Peyer's patch (tissue), 4 donors: ENCODE data around the gene TRMT112.

Experiments used
- POLR2A ChIP-seq, 2 donors: fragments of 450-650 bp; IDR thresholded peaks; one replicate each; pipeline ENCODE4 v1.5.1; 2017; ENCODE audit warnings: antibody characterized with exemption in 2 of 2, mild to moderate bottlenecking in 2 of 2, moderate library complexity in 2 of 2
- TF ChIP-seq, protein P1 (sequence below), 6 experiments: fragments of 450-650 bp in 4 of 6; fragments of 200-600 bp in 2 of 6; sonication (generic) in 1 of 6; IDR thresholded peaks; one replicate each; pipeline ENCODE4 v1.5.1; 2017 to 2019; ENCODE audit warnings: antibody characterized with exemption in 6 of 6, mild to moderate bottlenecking in 3 of 6, moderate library complexity in 1 of 6

DNA sequence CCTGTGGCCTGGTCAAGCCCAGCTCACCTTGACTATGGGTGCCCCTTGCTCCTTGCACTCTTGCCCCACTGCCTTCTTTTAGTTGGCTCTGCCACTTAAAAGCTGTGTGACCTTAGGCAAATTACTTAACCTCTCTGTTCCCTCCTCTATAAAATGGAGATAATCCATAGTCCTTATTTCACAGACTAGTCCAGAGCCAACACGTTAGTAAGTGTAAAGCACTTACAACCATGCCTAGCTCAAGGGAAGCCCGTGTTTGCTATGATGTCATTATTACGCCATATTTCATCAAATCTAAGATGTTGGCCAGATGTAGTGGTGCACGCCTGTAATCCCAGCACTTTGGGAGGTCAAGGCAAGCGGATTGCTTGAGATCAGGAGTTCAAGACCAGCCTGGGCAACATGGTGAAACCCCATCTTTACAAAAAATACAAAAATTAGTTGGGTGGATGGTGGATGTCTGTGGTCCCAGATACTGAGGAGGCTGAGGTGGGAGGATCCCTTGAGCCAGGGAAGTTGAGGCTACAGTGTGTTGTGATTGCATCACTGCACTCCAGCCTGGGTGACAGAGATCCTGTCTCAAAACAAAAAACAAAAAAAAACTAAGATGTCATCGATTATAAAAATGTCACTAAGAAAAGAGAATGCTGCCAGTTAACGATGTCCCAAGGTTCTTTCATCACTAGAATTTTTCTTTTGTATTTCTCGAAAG is 20.3 kb upstream of the TRMT112 start:
- TF ChIP-seq, protein P1, sequence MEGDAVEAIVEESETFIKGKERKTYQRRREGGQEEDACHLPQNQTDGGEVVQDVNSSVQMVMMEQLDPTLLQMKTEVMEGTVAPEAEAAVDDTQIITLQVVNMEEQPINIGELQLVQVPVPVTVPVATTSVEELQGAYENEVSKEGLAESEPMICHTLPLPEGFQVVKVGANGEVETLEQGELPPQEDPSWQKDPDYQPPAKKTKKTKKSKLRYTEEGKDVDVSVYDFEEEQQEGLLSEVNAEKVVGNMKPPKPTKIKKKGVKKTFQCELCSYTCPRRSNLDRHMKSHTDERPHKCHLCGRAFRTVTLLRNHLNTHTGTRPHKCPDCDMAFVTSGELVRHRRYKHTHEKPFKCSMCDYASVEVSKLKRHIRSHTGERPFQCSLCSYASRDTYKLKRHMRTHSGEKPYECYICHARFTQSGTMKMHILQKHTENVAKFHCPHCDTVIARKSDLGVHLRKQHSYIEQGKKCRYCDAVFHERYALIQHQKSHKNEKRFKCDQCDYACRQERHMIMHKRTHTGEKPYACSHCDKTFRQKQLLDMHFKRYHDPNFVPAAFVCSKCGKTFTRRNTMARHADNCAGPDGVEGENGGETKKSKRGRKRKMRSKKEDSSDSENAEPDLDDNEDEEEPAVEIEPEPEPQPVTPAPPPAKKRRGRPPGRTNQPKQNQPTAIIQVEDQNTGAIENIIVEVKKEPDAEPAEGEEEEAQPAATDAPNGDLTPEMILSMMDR (IDR thresholded peaks at IDR 0.05) = no peak
- TF ChIP-seq POLR2A (IDR thresholded peaks at IDR 0.05) = no peak
